ENCODE measurements around the gene UBR4.
A peak's percentile ranks its signal among the peaks of the same experiment; 100 is the strongest.

UBR4 gene

GRCh38 chr1:19087737-19088594 is 122.1 kb downstream of the UBR4 start:
- DNase-seq, result no peak

GRCh38 chr1:19087017-19087736 is 122.9 kb downstream of the UBR4 start:
- DNase-seq, result no peak

GRCh38 chr1:19086176-19086875 is 123.7 kb downstream of the UBR4 start:
- DNase-seq, result no peak

- no peak for DNase-seq
These were observed 125.8 kb downstream of the UBR4 start for GRCh38 chr1:19084206-19084738.

GRCh38 chr1:19083081-19083480 is 127.0 kb downstream of the UBR4 start:
- DNase-seq, result no peak

GRCh38 chr1:19081218-19081893 is 128.7 kb downstream of the UBR4 start:
- DNase-seq, result no peak

GRCh38 chr1:19080721-19081120 is 129.3 kb downstream of the UBR4 start:
- no peak for DNase-seq

- no peak for DNase-seq
These were observed 130.3 kb downstream of the UBR4 start for GRCh38 chr1:19079541-19080472.

- no peak for DNase-seq
These were observed 131.5 kb downstream of the UBR4 start for GRCh38 chr1:19078536-19078935.

GRCh38 chr1:19076841-19077616 is 133.0 kb downstream of the UBR4 start:
- no peak for DNase-seq

- DNase-seq, result no peak
These were observed 135.0 kb downstream of the UBR4 start for GRCh38 chr1:19074902-19075721.

- peak; percentile 63 for DNase-seq
These were observed 135.6 kb downstream of the UBR4 start for GRCh38 chr1:19074361-19074901.

- no peak for DNase-seq
These were observed 136.5 kb downstream of the UBR4 start for GRCh38 chr1:19073311-19074186.

- DNase-seq, result no peak
These were observed 137.6 kb downstream of the UBR4 start for GRCh38 chr1:19072285-19072981.

- DNase-seq, result no peak
These were observed 138.3 kb downstream of the UBR4 start for GRCh38 chr1:19071674-19072281.

GRCh38 chr1:19070891-19071621 is 139.0 kb downstream of the UBR4 start:
- DNase-seq, result no peak
